Spleen (tissue), 7 donors: ENCODE data around the gene EDN3.

Source experiments
- CTCF ChIP-seq, 11 experiments: fragments of 200-600 bp in 7 of 11; fragments of 450-650 bp in 4 of 11; sonication (generic) in 4 of 11; IDR thresholded peaks in 8 of 11; conservative IDR thresholded peaks in 3 of 11; 1 replicate in 7 of 11; 2 replicates in 4 of 11; pipeline versions ENCODE4 v1.4.0 to v1.8.0; 2016 to 2021; ENCODE audit warnings: antibody characterized with exemption in 11 of 11, inconsistent platforms in 4 of 11, mild to moderate bottlenecking in 1 of 11
- POLR2A ChIP-seq, 3 donors: fragments of 450-650 bp; IDR thresholded peaks; one replicate each; pipeline ENCODE4 v1.5.1; 2017; ENCODE audit warnings: antibody characterized with exemption in 3 of 3, mild to moderate bottlenecking in 1 of 3
- donor health status: DM: no; HTN: no; CAD: no; lungs with moderate emphysema.
- donor health status: DM: no; HTN: no; CAD: no.
- donor health status: DM: no; HTN: no; CAD: no.

GRCh38 chr20:59322585-59323454 is 22.4 kb downstream of the EDN3 start:
- TF ChIP-seq CTCF (IDR thresholded peaks at IDR 0.05 in 8 of 11, conservative IDR thresholded peaks at IDR 0.05 in 3 of 11) = no peak
- no peak for TF ChIP-seq POLR2A (IDR thresholded peaks at IDR 0.05)
